ENCODE data around the gene RAB20.
"Not testable (repeated sequence)": the region's sequence is repeated elsewhere in the genome, so short reads cannot be mapped to it uniquely, and the experiment has no call there.

The RAB20 gene

DNA sequence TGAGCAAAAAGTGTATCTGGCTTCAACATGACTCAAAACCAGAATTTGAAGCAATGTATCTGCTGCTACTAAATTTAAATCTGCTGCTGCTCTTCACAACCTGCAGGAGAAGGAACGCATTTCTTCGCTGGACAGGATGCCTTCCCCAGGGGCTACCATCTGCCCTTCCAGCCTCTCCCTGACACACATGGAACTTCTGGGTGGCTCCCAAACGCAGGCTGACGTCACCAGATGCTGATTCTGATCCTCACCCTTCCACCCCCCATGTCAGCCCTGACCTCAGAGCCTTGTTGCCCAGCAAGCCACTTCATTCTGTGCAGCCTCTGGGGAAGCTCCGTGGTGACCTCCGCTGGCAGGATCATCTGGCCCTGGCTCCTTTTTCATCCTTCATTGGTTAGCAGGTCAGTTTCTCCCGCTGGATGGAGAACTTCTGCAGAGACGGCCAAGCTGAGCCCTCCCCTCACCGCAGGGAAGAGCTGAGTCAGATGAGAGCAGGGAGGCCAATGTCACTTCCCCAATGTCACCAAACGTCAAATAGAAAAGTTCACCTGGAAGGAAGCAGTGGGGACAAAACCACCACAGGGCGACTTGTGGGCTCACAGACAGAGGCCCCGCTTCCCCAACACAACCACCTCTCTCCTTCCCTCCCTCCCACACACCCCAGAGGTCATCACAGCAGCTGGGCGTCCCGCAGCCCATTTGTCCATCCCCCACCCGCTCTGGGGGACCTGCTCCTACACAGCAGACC lies 14.0 kb upstream of the RAB20 start:
- peak in 1 of 2 donors; percentile 34 for DNase-seq

DNA sequence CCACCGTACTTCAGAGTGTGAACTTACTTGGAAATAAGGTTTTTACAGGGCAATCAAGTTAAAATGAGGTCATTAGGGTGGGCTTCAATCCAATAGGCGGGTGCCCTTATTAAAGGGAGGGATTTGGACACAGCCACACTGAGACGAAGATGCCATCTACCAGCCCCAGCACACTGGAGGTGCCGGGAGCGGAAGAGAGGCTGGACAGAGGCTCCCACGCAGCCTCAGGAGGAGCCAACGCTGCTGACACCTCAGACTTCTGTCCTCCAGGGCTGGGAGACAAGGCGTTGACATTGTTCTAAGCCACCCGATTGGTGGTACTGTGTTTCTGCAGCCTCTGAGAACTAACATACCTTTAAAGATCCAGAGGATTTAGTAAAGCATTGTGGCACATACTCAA lies 12.6 kb upstream of the RAB20 start:
- no peak for DNase-seq

GRCh38 chr13:110572778-110573118 lies 11.2 kb upstream of the RAB20 start:
- no peak for DNase-seq

DNA sequence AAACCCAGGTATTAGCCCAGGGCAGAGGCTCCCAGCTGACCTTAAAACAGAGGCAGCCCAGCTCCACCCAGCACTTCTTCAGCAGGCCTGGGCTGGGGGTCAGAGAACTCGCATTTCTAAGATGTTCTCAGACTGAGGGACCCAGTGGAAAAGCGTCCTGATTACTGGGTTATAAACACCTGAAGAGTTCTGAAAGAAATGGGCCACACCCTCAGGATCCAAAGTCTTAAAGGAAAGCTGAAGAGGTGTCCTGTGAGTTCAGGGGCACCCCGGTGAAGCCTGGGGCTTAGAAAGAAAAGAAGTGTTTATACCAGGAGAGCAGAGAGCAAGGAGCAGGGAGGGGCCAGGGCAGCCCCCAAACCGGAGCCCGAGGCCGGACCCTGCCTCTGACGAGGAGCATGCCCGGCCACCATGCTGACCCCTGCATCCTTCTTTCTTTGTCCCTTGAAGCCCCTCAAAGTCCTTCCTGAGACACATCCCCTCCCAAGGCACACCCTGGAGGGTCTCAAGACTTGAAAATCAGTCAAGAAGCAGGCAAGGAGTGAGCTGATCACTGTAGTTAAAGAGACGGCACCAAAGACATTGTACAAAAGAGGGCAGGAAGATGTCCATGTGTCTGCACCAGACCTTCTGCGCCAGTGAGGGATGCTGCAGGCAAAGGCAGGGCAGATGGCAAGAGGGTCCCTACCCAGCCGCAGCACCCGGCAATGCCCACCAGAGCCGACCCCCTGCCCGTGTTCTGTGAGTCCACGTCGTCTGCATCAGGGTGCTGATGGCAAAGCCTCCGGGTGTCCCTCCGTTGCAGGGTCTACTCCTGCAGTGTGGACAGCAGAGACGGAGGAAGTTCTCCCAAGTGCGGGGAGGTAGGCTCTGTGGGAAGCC lies 10.6 kb upstream of the RAB20 start:
- DNase-seq, result no peak

DNA sequence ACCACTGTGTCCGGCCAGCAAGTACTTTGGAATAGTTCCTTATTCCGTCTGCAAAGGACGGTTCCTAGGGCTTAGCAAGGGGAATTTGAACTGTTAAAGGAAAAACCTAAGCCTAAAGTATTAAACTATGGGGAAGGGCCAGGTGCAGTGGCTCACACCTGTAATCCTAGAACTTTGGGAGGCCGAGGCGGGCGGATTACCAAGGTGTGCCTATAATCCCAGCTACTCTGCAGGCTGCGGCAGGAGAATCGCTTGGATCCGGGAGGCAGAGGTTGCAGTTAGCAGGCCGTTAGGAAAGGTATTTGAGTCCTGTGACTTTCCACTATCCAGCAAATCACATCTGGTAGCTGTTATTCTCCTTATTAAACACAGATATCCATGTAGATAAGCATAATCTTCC lies 9.4 kb upstream of the RAB20 start:
- DNase-seq, result no peak

GRCh38 chr13:110569962-110570361 lies 8.4 kb upstream of the RAB20 start:
- DNase-seq, result not testable (repeated sequence)

- no peak for DNase-seq
These were observed 7.1 kb upstream of the RAB20 start for GRCh38 chr13:110568612-110569011.

GRCh38 chr13:110566171-110566570 lies 4.6 kb upstream of the RAB20 start:
- DNase-seq, result no peak

GRCh38 chr13:110565296-110565695 lies 3.8 kb upstream of the RAB20 start:
- DNase-seq, result no peak

DNA sequence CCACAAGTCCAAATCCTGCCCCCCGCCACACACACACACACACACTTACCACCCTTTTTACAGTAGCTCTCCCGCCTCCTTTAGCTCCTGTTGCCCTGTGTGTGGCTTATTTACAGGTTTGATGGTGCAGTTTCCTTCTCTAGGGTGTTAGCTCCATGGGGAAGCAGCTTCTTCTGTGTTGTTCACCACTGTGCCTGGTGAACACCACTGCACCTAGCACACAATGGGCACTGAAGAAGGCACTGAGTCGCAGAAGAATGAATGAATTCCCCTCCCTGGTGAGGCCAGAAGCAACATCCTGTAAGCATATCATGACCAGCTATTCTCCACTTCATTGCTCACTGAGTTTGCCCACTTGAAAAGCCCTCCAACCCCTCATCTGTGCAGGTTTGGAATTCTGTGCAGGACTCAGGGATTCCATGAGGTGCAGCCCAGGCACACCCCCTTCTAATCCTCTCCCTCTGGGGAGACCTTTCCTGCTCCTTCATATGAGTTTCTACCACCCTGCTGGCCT lies 3.0 kb upstream of the RAB20 start:
- DNase-seq, result no peak

DNA sequence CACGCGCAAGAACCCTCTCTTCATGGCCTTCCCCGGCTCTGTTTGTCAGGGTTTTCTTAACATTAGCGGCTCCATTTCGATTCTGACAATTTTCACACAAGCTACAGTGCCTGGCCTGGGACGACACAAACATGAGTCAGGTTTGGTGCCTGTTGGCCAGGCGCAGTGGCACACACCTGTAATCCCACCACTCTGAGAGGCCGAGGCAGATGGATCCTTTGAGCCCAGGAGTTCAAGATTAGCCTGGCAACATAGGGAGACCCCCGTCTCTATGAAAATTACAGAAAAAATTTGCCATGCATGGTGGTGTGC lies 1.9 kb upstream of the RAB20 start:
- DNase-seq, result no peak

GRCh38 chr13:110562696-110563462 lies 1.4 kb upstream of the RAB20 start:
- DNase-seq, result no peak

GRCh38 chr13:110562036-110562597 lies 595 bp upstream of the RAB20 start:
- DNase-seq, result no peak

DNA sequence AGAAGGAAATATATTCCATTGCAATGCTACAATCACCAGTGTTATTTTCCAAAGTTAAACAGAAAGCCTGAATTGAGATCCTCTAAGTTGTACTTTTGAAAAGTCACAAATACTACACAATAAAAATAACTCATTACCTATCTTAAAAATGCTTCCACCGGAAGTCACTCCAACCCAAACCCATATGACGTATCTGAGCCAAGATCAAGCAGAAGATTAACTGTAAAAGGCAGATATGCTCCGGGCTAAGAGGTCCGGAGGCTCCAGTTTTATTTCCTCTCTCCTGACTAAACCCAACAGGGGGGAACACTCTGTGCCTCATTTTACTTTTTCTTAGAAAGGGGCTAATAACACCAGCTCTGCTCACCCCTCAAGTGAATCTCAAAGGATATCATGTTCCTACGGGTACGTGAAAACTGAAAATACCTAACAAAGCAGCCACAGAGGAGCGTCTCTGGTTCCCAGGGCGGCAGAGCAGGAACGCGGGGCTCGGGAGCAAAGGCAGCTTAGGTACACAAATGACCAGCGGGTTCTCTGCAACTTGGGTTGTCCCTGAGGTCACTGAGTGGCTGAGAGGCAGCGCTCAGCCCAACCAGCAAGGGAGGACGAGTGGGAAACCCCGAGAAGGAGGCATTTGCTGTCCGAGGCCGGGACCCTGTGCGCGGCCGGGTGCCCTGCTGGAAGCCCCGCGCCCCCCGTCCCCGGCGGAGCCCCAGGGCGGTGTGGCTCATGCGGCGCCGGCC lies 750 bp downstream of the RAB20 start:
- peak in 1 of 2 donors; percentile 23 for DNase-seq

GRCh38 chr13:110559986-110560385 lies 1.5 kb downstream of the RAB20 start:
- DNase-seq, result no peak

- no peak for DNase-seq
These were observed 2.0 kb downstream of the RAB20 start for GRCh38 chr13:110559429-110559943.

GRCh38 chr13:110557610-110558305 lies 3.8 kb downstream of the RAB20 start:
- DNase-seq, result no peak

GRCh38 chr13:110557082-110557481 lies 4.4 kb downstream of the RAB20 start:
- no peak for DNase-seq

DNA sequence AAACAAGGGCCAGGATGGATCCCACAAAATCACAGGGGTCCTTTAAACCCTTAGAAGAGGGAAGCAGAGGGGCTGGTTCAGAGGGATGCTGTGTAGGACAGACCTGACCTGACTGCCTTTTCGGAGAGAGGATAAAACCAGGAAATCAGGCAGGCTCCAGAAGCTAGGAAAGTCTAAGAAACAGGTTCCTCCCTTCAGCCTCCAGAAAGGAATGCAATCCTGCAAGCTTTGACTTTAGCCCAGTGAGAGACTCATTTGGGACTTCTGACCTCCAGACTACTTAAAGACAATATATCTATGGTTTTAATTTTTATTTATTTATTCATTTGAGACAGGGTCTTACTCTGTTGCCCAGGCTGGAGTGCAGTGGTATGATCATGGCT lies 5.3 kb downstream of the RAB20 start:
- DNase-seq, result no peak

GRCh38 chr13:110555601-110556223 lies 5.8 kb downstream of the RAB20 start:
- peak in 1 of 2 donors; percentile 21 for DNase-seq

- no peak for DNase-seq
These were observed 6.6 kb downstream of the RAB20 start for GRCh38 chr13:110554946-110555345.
